WTC11 (cell line): ENCODE data around the gene KCNK16. TPM values are rescaled to one million over a fixed set of nuclear protein-coding genes. Genes with fewer than 3 reads are reported as not detected.

Experiments
- ATAC-seq: fragments of 200-7000 bp; cut with Tn5 transposase; 2 replicates; pipeline ENCODE4 v1.10.0; 2021; ENCODE audit warnings: mild to moderate bottlenecking, moderate library complexity
- CTCF ChIA-PET: fragments of 300-600 bp; sonication (Branson Sonifier 250); formaldehyde crosslinking; loops from one replicate; lab custom pipeline; 2021; ENCODE audit warnings: antibody characterized with exemption; lab: Charles Lee
- POLR2A ChIA-PET: fragments of 350-600 bp; sonication (Branson Sonifier 250); formaldehyde crosslinking; loops from one replicate; lab custom pipeline; 2021; ENCODE audit warnings: antibody characterized with exemption; lab: Charles Lee
- DNase-seq: peaks from one replicate; pipeline ENCODE4 v3.0.0; 2021; ENCODE audit warnings: low spot score
- H3K27ac Mint-ChIP-seq: 2 replicates; pipeline ENCODE4 v1.8.0; 2021; ENCODE audit warnings: mixed read lengths
- H3K27me3 Mint-ChIP-seq: 2 replicates; pipeline ENCODE4 v1.8.0; 2021; ENCODE audit warnings: low read depth, mild to moderate bottlenecking, moderate library complexity, mixed read lengths
- H3K36me3 Mint-ChIP-seq: 2 replicates; pipeline ENCODE4 v1.8.0; 2021; ENCODE audit warnings: mixed read lengths
- H3K4me1 Mint-ChIP-seq: 2 replicates; pipeline ENCODE4 v1.8.0; 2022; ENCODE audit warnings: mixed read lengths
- H3K4me3 Mint-ChIP-seq: 2 replicates; pipeline ENCODE4 v1.8.0; 2021; ENCODE audit warnings: mild to moderate bottlenecking, moderate library complexity, mixed read lengths
- H3K9me3 Mint-ChIP-seq: 2 replicates; pipeline ENCODE4 v1.8.0; 2021; ENCODE audit warnings: mixed read lengths
- CREB1 ChIP-seq: sonication (generic); formaldehyde crosslinking; IDR thresholded peaks from 2 replicates; pipeline ENCODE4 v1.8.0; 2023; ENCODE audit warnings: mild to moderate bottlenecking, missing genetic modification reagents
- ESRRA ChIP-seq: sonication (generic); formaldehyde crosslinking; IDR thresholded peaks from 2 replicates; pipeline ENCODE4 v1.8.1; 2022; ENCODE audit warnings: mild to moderate bottlenecking, missing genetic modification reagents, borderline replicate concordance
- FOXP1 ChIP-seq: sonication (generic); formaldehyde crosslinking; IDR thresholded peaks from 2 replicates; pipeline ENCODE4 v1.8.0; 2022; ENCODE audit warnings: missing genetic modification reagents, mild to moderate bottlenecking, moderate library complexity, borderline replicate concordance
- HMGA2 ChIP-seq: fragments of 250-450 bp; sonication (Bioruptor Pico); IDR thresholded peaks from 2 replicates; pipeline ENCODE4 v1.4.0; 2021; ENCODE audit warnings: mild to moderate bottlenecking, moderate library complexity
- IRF2 ChIP-seq: sonication (generic); formaldehyde crosslinking; IDR thresholded peaks from 2 replicates; pipeline ENCODE4 v1.8.0; 2022; ENCODE audit warnings: low read depth, missing genetic modification reagents, borderline replicate concordance
- JUN ChIP-seq: sonication (generic); formaldehyde crosslinking; IDR thresholded peaks from 2 replicates; pipeline ENCODE4 v1.8.0; 2023; ENCODE audit warnings: mild to moderate bottlenecking, missing genetic modification reagents
- MYBL2 ChIP-seq: sonication (generic); formaldehyde crosslinking; IDR thresholded peaks from 2 replicates; pipeline ENCODE4 v1.8.1; 2023; ENCODE audit warnings: mild to moderate bottlenecking, moderate library complexity, missing genetic modification reagents
- NFATC4 ChIP-seq: fragments of 250-450 bp; sonication (Bioruptor Pico); IDR thresholded peaks from 2 replicates; pipeline ENCODE4 v1.9.0; 2021; ENCODE audit warnings: mild to moderate bottlenecking
- OVOL2 ChIP-seq: fragments of 250-450 bp; sonication (Bioruptor Pico); IDR thresholded peaks from 2 replicates; pipeline ENCODE4 v1.9.0; 2021; ENCODE audit warnings: mild to moderate bottlenecking, borderline replicate concordance
- SMAD3 ChIP-seq: sonication (generic); formaldehyde crosslinking; IDR thresholded peaks from 2 replicates; pipeline ENCODE4 v1.8.0; 2022; ENCODE audit warnings: missing genetic modification reagents, mild to moderate bottlenecking, borderline replicate concordance
- TCF7 ChIP-seq: sonication (generic); formaldehyde crosslinking; IDR thresholded peaks from 2 replicates; pipeline ENCODE4 v1.8.0; 2022; ENCODE audit warnings: mild to moderate bottlenecking, low read depth, missing genetic modification reagents, moderate library complexity
- ZNF138 ChIP-seq: sonication (generic); formaldehyde crosslinking; conservative IDR thresholded peaks from 2 replicates; pipeline ENCODE4 v1.8.1; 2022; ENCODE audit warnings: mild to moderate bottlenecking, moderate library complexity, missing genetic modification reagents
- ZNF219 ChIP-seq: sonication (generic); formaldehyde crosslinking; IDR thresholded peaks from 2 replicates; pipeline ENCODE4 v1.8.0; 2023; ENCODE audit warnings: missing genetic modification reagents, mild to moderate bottlenecking, borderline replicate concordance
- ZNF416 ChIP-seq: fragments of 250-450 bp; sonication (Bioruptor Pico); IDR thresholded peaks from 2 replicates; pipeline ENCODE4 v1.9.0; 2021; ENCODE audit warnings: mild to moderate bottlenecking, inconsistent platforms
- total RNA-seq: library from RNA; stranded (reverse); gene quantifications from 3 replicates; pipeline ENCODE4 v1.2.3, GENCODE V29; 2021
- TF ChIP-seq, protein P1 (sequence below): sonication (generic); formaldehyde crosslinking; IDR thresholded peaks from 2 replicates; pipeline ENCODE4 v1.8.1; 2023; ENCODE audit warnings: mild to moderate bottlenecking, missing genetic modification reagents
- TF ChIP-seq, protein P2 (sequence below): sonication (generic); formaldehyde crosslinking; IDR thresholded peaks from 2 replicates; pipeline ENCODE4 v1.8.1; 2022; ENCODE audit warnings: mild to moderate bottlenecking, missing genetic modification reagents, moderate library complexity, borderline replicate concordance
- TF ChIP-seq, protein P3 (sequence below): sonication (generic); formaldehyde crosslinking; IDR thresholded peaks from 2 replicates; pipeline ENCODE4 v1.8.0; 2022; ENCODE audit warnings: mild to moderate bottlenecking, missing genetic modification reagents

Gene KCNK16
- total RNA-seq, 1 experiment from 2014 or later, result not detected

GRCh38 chr6:39268721-39269120 is 53.8 kb downstream of the KCNK16 start:
- peak; percentile 43 for ATAC-seq
- ChIA-PET POLR2A (no interaction called here), CTCF (interaction anchor here (1.0 to 1.6 kb wide), 5 partner anchors 12 to 79 kb away, joined by 3 to 7 read pairs (median 4); no protein-coding TSS in a partner anchor)
- TF ChIP-seq HMGA2 (no peak), TCF7 (CRISPR knock-in tag) (no peak), MYBL2 (CRISPR knock-in tag) (no peak), ZNF138 (no peak)
- TF ChIP-seq, protein P1, sequence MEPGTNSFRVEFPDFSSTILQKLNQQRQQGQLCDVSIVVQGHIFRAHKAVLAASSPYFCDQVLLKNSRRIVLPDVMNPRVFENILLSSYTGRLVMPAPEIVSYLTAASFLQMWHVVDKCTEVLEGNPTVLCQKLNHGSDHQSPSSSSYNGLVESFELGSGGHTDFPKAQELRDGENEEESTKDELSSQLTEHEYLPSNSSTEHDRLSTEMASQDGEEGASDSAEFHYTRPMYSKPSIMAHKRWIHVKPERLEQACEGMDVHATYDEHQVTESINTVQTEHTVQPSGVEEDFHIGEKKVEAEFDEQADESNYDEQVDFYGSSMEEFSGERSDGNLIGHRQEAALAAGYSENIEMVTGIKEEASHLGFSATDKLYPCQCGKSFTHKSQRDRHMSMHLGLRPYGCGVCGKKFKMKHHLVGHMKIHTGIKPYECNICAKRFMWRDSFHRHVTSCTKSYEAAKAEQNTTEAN (CRISPR knock-in tag), result no peak
- TF ChIP-seq, protein P2, sequence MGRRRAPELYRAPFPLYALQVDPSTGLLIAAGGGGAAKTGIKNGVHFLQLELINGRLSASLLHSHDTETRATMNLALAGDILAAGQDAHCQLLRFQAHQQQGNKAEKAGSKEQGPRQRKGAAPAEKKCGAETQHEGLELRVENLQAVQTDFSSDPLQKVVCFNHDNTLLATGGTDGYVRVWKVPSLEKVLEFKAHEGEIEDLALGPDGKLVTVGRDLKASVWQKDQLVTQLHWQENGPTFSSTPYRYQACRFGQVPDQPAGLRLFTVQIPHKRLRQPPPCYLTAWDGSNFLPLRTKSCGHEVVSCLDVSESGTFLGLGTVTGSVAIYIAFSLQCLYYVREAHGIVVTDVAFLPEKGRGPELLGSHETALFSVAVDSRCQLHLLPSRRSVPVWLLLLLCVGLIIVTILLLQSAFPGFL (CRISPR knock-in tag), result no peak
- TF ChIP-seq, protein P3, sequence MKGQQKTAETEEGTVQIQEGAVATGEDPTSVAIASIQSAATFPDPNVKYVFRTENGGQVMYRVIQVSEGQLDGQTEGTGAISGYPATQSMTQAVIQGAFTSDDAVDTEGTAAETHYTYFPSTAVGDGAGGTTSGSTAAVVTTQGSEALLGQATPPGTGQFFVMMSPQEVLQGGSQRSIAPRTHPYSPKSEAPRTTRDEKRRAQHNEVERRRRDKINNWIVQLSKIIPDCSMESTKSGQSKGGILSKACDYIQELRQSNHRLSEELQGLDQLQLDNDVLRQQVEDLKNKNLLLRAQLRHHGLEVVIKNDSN (CRISPR knock-in tag), result no peak
- Mint-ChIP-seq H3K27ac (no peak overlapping the region), H3K27me3 (peaks cover 6% of the 10 kb centered on the region), H3K4me1 (peaks cover 51% of the 10 kb centered on the region), H3K4me3 (no peak overlapping the region), H3K9me3 (peaks cover 10% of the 10 kb centered on the region), H3K36me3 (peaks cover 3% of the 10 kb centered on the region; the same call in 1 of the 2 replicates)
- DNase-seq, result no peak

DNA sequence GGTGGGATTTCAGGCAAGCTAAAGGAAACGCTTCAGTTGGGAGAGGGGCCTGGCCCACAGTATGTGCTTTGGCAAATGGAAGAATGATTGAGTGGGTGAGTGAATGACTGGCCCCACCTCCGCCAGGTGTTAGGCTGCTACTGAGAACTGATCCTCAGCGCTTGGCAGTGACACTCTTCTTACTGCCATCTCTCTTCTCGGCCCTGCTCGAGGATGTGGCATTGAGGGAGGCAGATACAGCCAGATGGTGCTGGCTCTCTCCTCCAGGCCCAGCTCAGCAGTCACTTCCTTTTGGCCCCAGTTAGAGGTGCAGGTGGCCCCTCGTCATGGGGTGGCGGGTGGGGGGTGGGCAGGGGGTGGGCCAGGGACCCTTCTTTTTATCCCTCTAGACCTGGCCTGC is 54.3 kb downstream of the KCNK16 start:
- peaks cover 3% of the 10 kb centered on the region; the same call in 1 of the 2 replicates for H3K36me3 Mint-ChIP-seq
- DNase-seq, result no peak
- POLR2A ChIA-PET, result no interaction called here
- peaks cover 51% of the 10 kb centered on the region for H3K4me1 Mint-ChIP-seq
- CTCF ChIA-PET, result interaction anchor here (0.7 to 1.6 kb wide), 7 partner anchors 12 to 78 kb away, joined by 3 to 7 read pairs (median 4); no protein-coding TSS in a partner anchor
- H3K27me3 Mint-ChIP-seq, result peaks cover 6% of the 10 kb centered on the region
- H3K9me3 Mint-ChIP-seq, result peaks cover 10% of the 10 kb centered on the region
- ATAC-seq, result no peak
- TF ChIP-seq CREB1 (CRISPR knock-in tag) (no peak), ESRRA (no peak), JUN (CRISPR knock-in tag) (no peak), OVOL2 (no peak), SMAD3 (CRISPR knock-in tag) (no peak), ZNF416 (CRISPR knock-in tag) (no peak), ZNF219 (CRISPR knock-in tag) (no peak), MYBL2 (CRISPR knock-in tag) (no peak), FOXP1 (CRISPR knock-in tag) (no peak), HMGA2 (no peak)
- TF ChIP-seq, all 79 proteins: peak for 0
- Mint-ChIP-seq H3K4me3 (no peak overlapping the region), H3K27ac (no peak overlapping the region)

GRCh38 chr6:39266782-39267355 is 55.6 kb downstream of the KCNK16 start:
- H3K9me3 Mint-ChIP-seq, result peaks cover 10% of the 10 kb centered on the region
- H3K4me3 Mint-ChIP-seq, result no peak overlapping the region
- no peak overlapping the region for H3K27ac Mint-ChIP-seq
- DNase-seq (no peak), ATAC-seq (no peak)
- CTCF ChIA-PET, result interaction anchor here (1.3 kb wide), 1 partner anchor 23 kb away, joined by 3 read pairs; no protein-coding TSS in a partner anchor
- peaks cover 50% of the 10 kb centered on the region for H3K4me1 Mint-ChIP-seq
- POLR2A ChIA-PET, result no interaction called here
- peaks cover 6% of the 10 kb centered on the region for H3K27me3 Mint-ChIP-seq
- no peak for TF ChIP-seq IRF2 (CRISPR knock-in tag)
- no peak for TF ChIP-seq MYBL2 (CRISPR knock-in tag)
- TF ChIP-seq NFATC4 (CRISPR knock-in tag), result no peak
- peaks cover 3% of the 10 kb centered on the region; the same call in 1 of the 2 replicates for H3K36me3 Mint-ChIP-seq
